Measurements from ENCODE around the gene ZNF532.
"Not testable (repeated sequence)": the region's sequence is repeated elsewhere in the genome, so short reads cannot be mapped to it uniquely, and the experiment has no call there.

The ZNF532 gene

GRCh38 chr18:58915006-58915799 is 50.5 kb downstream of the ZNF532 start:
- no peak overlapping the region for H3K27ac ChIP-seq
- TF ChIP-seq ZFX (IDR thresholded peaks at IDR 0.05; ENCODE audit: borderline replicate concordance), result no peak
- TF ChIP-seq CTCF (IDR thresholded peaks at IDR 0.05), result no peak

GRCh38 chr18:58915995-58916394 is 51.3 kb downstream of the ZNF532 start:
- TF ChIP-seq CTCF (IDR thresholded peaks at IDR 0.05) (no peak), ZFX (IDR thresholded peaks at IDR 0.05; ENCODE audit: borderline replicate concordance) (no peak)
- H3K27ac ChIP-seq, result no peak overlapping the region

- H3K27ac ChIP-seq, result not testable (repeated sequence)
Measured at GRCh38 chr18:58919934-58920333, 55.3 kb downstream of the ZNF532 start.

- TF ChIP-seq ZFX (IDR thresholded peaks at IDR 0.05; ENCODE audit: borderline replicate concordance), result no peak
- no peak for TF ChIP-seq CTCF (IDR thresholded peaks at IDR 0.05)
- H3K27ac ChIP-seq, result no peak overlapping the region
Measured at GRCh38 chr18:58922995-58923394, 58.3 kb downstream of the ZNF532 start.

DNA sequence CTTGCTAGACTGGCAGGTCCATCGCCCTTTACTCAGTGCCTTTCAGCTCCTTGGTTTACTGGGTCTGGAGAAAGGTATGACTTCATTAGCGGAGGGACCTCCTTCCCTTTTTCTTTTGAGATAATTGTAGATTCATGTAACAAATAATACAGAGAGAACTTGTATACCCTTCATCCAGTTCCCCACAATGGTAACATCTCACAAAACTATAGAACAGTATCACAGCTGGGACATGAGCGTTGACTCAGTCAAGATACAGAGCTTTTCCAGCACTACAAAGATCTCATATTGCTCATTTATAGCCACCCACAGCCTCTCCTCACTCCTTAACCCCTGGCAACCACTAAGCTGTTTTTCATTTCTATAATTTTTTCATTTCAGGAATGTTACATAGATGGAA is 59.8 kb downstream of the ZNF532 start:
- TF ChIP-seq ZFX (IDR thresholded peaks at IDR 0.05; ENCODE audit: borderline replicate concordance) (no peak), CTCF (IDR thresholded peaks at IDR 0.05) (no peak)
- no peak overlapping the region for H3K27ac ChIP-seq

GRCh38 chr18:58927659-58928058 is 63.0 kb downstream of the ZNF532 start:
- TF ChIP-seq CTCF (IDR thresholded peaks at IDR 0.05), result no peak
- no peak for TF ChIP-seq ZFX (IDR thresholded peaks at IDR 0.05; ENCODE audit: borderline replicate concordance)
- no peak overlapping the region for H3K27ac ChIP-seq

- TF ChIP-seq ZFX (IDR thresholded peaks at IDR 0.05; ENCODE audit: borderline replicate concordance), result no peak
- TF ChIP-seq CTCF (IDR thresholded peaks at IDR 0.05), result no peak
- H3K27ac ChIP-seq, result no peak overlapping the region
Measured at GRCh38 chr18:58928386-58928785, 63.7 kb downstream of the ZNF532 start.

- H3K27ac ChIP-seq, result no peak overlapping the region
- TF ChIP-seq CTCF (IDR thresholded peaks at IDR 0.05) (no peak), ZFX (IDR thresholded peaks at IDR 0.05; ENCODE audit: borderline replicate concordance) (no peak)
Measured at GRCh38 chr18:58929206-58929605, 64.5 kb downstream of the ZNF532 start.
